HL-60 (cell line): ENCODE measurements around the gene MARK1.

ENCODE experiments used
- DNase-seq, 2 experiments: peaks; one replicate each; pipeline ENCODE4 v3.0.0-alpha.2; 2010 to 2020; ENCODE audit warnings: low read depth in 1 of 2, low spot score in 1 of 2
- H3K27ac ChIP-seq: fragments of 250-450 bp; sonication (Bioruptor Pico); replicated peaks from 2 replicates; pipeline ENCODE4 v1.5.1; 2020; ENCODE audit warnings: mild to moderate bottlenecking, moderate library complexity
- H3K27me3 ChIP-seq: fragments of 250-450 bp; sonication (Bioruptor Pico); 2 replicates; pipeline ENCODE4 v1.5.1; 2021; ENCODE audit warnings: mild to moderate bottlenecking, moderate library complexity; ENCODE audit not compliant: insufficient read depth, poor library complexity, severe bottlenecking
- H3K4me3 ChIP-seq: replicated peaks from 2 replicates; pipeline ENCODE4 v1.5.1; 2011; ENCODE audit warnings: mild to moderate bottlenecking, control low read depth, low read length; ENCODE audit not compliant: insufficient read depth
- CTCF ChIP-seq: IDR thresholded peaks from one replicate; pipeline ENCODE4 v1.5.1; 2011; ENCODE audit warnings: low read length, control low read depth, inconsistent platforms; ENCODE audit not compliant: insufficient read depth
- GABPA ChIP-seq: IDR thresholded peaks from 2 replicates; pipeline ENCODE4 v1.6.1; 2012; ENCODE audit warnings: low read depth
- POLR2AphosphoS5 ChIP-seq: IDR thresholded peaks from 2 replicates; pipeline ENCODE4 v1.6.1; 2012; ENCODE audit warnings: low read depth
- REST ChIP-seq: IDR thresholded peaks from 2 replicates; pipeline ENCODE4 v1.6.1; 2012; ENCODE audit warnings: low read depth; ENCODE audit not compliant: insufficient replicate concordance
- SPI1 ChIP-seq: IDR thresholded peaks from 2 replicates; pipeline ENCODE4 v1.6.1; 2012; ENCODE audit warnings: low read depth, mild to moderate bottlenecking, borderline replicate concordance

Gene MARK1

GRCh38 chr1:220700556-220701179, 172.7 kb downstream of the MARK1 start:
- TF ChIP-seq SPI1 (no peak), POLR2AphosphoS5 (no peak), CTCF (no peak), GABPA (no peak), REST (no peak)
- Histone ChIP-seq H3K27me3 (peaks cover 7% of the 10 kb centered on the region), H3K27ac (no peak overlapping the region), H3K4me3 (no peak overlapping the region)
- DNase-seq, result no peak

- TF ChIP-seq SPI1, result peak; percentile 21; the same call in 1 of the 2 replicates
- TF ChIP-seq CTCF, result no peak
- peak; percentile 78 for TF ChIP-seq POLR2AphosphoS5
- peaks cover 2% of the 10 kb centered on the region for H3K27me3 ChIP-seq
- no peak overlapping the region for H3K27ac ChIP-seq
- no peak overlapping the region for H3K4me3 ChIP-seq
- peak in 1 of 2 experiments; percentile 44 for DNase-seq
Observed at GRCh38 chr1:220701974-220702373, 174.0 kb downstream of the MARK1 start.

GRCh38 chr1:220702733-220703270, 174.9 kb downstream of the MARK1 start:
- no peak for TF ChIP-seq SPI1
- no peak for TF ChIP-seq POLR2AphosphoS5
- TF ChIP-seq CTCF, result no peak
- no peak for TF ChIP-seq REST
- TF ChIP-seq GABPA, result no peak
- Histone ChIP-seq H3K4me3 (no peak overlapping the region), H3K27me3 (peaks cover 2% of the 10 kb centered on the region), H3K27ac (no peak overlapping the region)
- DNase-seq, result no peak
